Esophagus squamous epithelium (tissue), 5 donors: ENCODE data around the gene FAM53B. TPM values are rescaled to one million over a fixed set of nuclear protein-coding genes. Genes with fewer than 3 reads are reported as not detected.

Experiments
- DNase-seq: peaks from one replicate; lab custom pipeline; 2025; lab: John Stamatoyannopoulos, UW
- H3K27ac ChIP-seq, 4 donors: fragments of 200-600 bp; sonication (generic); one replicate each; pipeline ENCODE4 v1.5.1; 2016 to 2019; ENCODE audit warnings: mild to moderate bottlenecking in 1 of 4
- H3K27me3 ChIP-seq, 4 donors: fragments of 200-600 bp; sonication (generic); 1 replicate in 3 of 4; 2 replicates in 1 of 4; pipeline versions ENCODE4 v1.5.1 to v1.6.0; 2017 to 2021; ENCODE audit warnings: antibody characterized with exemption in 1 of 4
- H3K36me3 ChIP-seq, 3 donors: fragments of 200-600 bp; sonication (generic); one replicate each; pipeline ENCODE4 v1.5.1; 2016 to 2019
- H3K4me1 ChIP-seq, 3 donors: fragments of 200-600 bp; sonication (generic); one replicate each; pipeline ENCODE4 v1.5.1; 2017 to 2019
- H3K4me3 ChIP-seq, 4 donors: fragments of 200-600 bp; sonication (generic); 1 replicate in 3 of 4; 2 replicates in 1 of 4; pipeline ENCODE4 v1.5.1; 2016 to 2019; ENCODE audit warnings: mild to moderate bottlenecking in 2 of 4, moderate library complexity in 1 of 4
- H3K9me3 ChIP-seq, 3 donors: fragments of 200-600 bp; sonication (generic); one replicate each; pipeline ENCODE4 v1.5.1; 2016 to 2019
- CTCF ChIP-seq, 6 experiments: fragments of 450-650 bp in 4 of 6; fragments of 200-600 bp in 2 of 6; sonication (generic) in 2 of 6; IDR thresholded peaks; one replicate each; pipeline ENCODE4 v1.5.1; 2016 to 2019; ENCODE audit warnings: antibody characterized with exemption in 6 of 6, mild to moderate bottlenecking in 4 of 6, moderate library complexity in 4 of 6
- POLR2A ChIP-seq, 4 donors: fragments of 450-650 bp; IDR thresholded peaks; one replicate each; pipeline ENCODE4 v1.6.1; 2017; ENCODE audit warnings: antibody characterized with exemption in 4 of 4, mild to moderate bottlenecking in 4 of 4, moderate library complexity in 3 of 4
- WGBS, 2 donors: methylation state at CpG; one replicate each; pipeline ENCODE4 v1.1.5; 2018; 5-methylcytosine and 5-hydroxymethylcytosine counted together
- intact Hi-C: fragments of 100-400 bp; cut with DNase I; formaldehyde crosslinking; loops from one replicate; pipeline ENCODE4 v1.15.0; 2022
- small RNA-seq, 4 donors: library from RNA; depleted of rRNA; stranded (forward); fragments of <200 nt; gene quantifications; one replicate each; pipeline ENCODE3, GENCODE V24; 2016
- total RNA-seq, 4 donors: library from RNA; depleted of rRNA; stranded (reverse); fragments of >200 nt; gene quantifications; one replicate each; pipeline ENCODE4 v1.1.0, GENCODE V29; 2016
- donor health status: DM: yes; HTN: yes; CAD: no.

FAM53B gene
- total RNA-seq, 4 donors from 2014 or later = 27.4 to 54.2 (median 31.5) TPM

GRCh38 chr10:124570646-124571045 lies 173.5 kb downstream of the FAM53B start:
- 90 to 98% methylated on average over 7 to 9 of the region's 9 CpGs for WGBS, 2 donors
- no peak overlapping the region for H3K27ac ChIP-seq
- intact Hi-C loops = no loop called here
- H3K4me1 ChIP-seq = peaks cover 0 to 2% (median 0%) of the 10 kb centered on the region in 3 donors
- H3K9me3 ChIP-seq = no peaks in the 10 kb centered on the region
- DNase-seq = no peak
- no peaks in the 10 kb centered on the region for H3K27me3 ChIP-seq
- H3K4me3 ChIP-seq = no peak overlapping the region
- no peaks in the 10 kb centered on the region for H3K36me3 ChIP-seq
- no peak for TF ChIP-seq POLR2A (IDR thresholded peaks at IDR 0.05)
- TF ChIP-seq CTCF (IDR thresholded peaks at IDR 0.05) = no peak

DNA sequence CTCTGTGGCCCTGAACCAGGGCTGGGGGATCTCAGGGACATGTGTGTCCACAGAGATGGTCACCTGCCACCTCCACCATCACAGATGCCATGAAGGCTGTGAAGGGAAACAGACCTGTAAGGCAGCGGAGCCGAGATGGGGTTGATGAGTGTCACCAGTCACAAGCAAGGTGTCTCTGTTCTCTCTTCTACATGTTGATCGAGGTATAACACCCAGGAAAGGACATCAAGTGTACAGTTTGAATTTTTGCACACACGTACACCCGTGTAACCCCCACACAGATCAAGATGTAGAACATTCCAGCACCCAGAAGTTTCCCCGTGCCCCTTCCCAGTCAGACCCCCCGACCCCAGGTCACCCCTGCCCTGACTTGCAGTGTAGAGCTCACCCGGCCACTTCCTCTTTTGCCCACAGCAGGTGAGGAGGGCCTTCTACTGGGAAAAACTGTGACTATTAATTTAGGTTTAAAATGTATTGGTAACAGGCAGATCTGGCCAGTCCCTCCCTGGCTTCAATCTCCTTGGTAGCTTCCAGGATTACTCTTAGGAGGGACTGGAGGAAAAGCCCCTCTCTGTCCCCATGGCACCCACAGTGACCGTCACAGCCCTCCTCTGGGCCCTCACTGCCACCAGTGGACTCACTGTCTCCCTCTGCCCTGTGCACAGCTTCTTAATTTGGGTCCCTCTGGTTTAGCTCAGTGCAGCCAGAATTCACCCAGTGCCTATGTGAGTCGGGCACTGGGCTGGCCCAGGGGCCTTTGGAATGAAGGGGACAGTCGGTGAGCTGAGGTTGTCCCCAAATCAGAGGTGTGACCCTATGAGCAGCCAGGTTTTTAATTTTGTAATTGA lies 174.3 kb downstream of the FAM53B start:
- WGBS, 2 donors = 74 to 80% methylated on average over 10 to 11 of the region's 11 CpGs
- H3K27ac ChIP-seq = no peak overlapping the region
- H3K36me3 ChIP-seq = no peaks in the 10 kb centered on the region
- H3K27me3 ChIP-seq = no peaks in the 10 kb centered on the region
- H3K9me3 ChIP-seq = no peaks in the 10 kb centered on the region
- peaks cover 0 to 5% (median 0%) of the 10 kb centered on the region in 3 donors for H3K4me1 ChIP-seq
- no peak for DNase-seq
- TF ChIP-seq CTCF (IDR thresholded peaks at IDR 0.05) (no peak), POLR2A (IDR thresholded peaks at IDR 0.05) (no peak)
- H3K4me3 ChIP-seq = no peak overlapping the region
- intact Hi-C loops = no loop called here

Small RNA genes lying within 50 kb of the gene (small RNA-seq; reads per million reads assigned to genes)
- 0 reads per million in 4 donors for gene RF00019

Other genes starting within 250 kb of the FAM53B start
- 10 to 100 TPM in 2 of 4 donors, 1 to 10 TPM in 2; 8.3 to 17.5 (median 12.7) TPM for gene EEF1AKMT2, start 47.5 kb upstream of the FAM53B start, total RNA-seq
- gene ABRAXAS2, start 57.4 kb upstream of the FAM53B start, total RNA-seq = 10 to 100 TPM in 3 of 4 donors, 1 to 10 TPM in 1; 6.1 to 13.6 (median 11.5) TPM
- gene ZRANB1, start 197.7 kb upstream of the FAM53B start, total RNA-seq = 10 to 100 TPM; 11.7 to 25.2 (median 17.4) TPM